IPS-18c (cell line): Measurements from ENCODE around the gene CCN2.
"Not testable (repeated sequence)": the region's sequence is repeated elsewhere in the genome, so short reads cannot be mapped to it uniquely, and the experiment has no call there.

ENCODE experiments used
- H3K4me3 ChIP-seq: 2 replicates; pipeline ENCODE4 v1.7.0; 2013; ENCODE audit warnings: low read depth, mild to moderate bottlenecking, low read length, moderate library complexity; ENCODE audit not compliant: insufficient read depth
- H3K9me3 ChIP-seq: one replicate; pipeline ENCODE4 v1.6.1; 2013; ENCODE audit warnings: mild to moderate bottlenecking, low read length, moderate library complexity; ENCODE audit not compliant: control insufficient read depth, insufficient read depth

Gene CCN2

DNA sequence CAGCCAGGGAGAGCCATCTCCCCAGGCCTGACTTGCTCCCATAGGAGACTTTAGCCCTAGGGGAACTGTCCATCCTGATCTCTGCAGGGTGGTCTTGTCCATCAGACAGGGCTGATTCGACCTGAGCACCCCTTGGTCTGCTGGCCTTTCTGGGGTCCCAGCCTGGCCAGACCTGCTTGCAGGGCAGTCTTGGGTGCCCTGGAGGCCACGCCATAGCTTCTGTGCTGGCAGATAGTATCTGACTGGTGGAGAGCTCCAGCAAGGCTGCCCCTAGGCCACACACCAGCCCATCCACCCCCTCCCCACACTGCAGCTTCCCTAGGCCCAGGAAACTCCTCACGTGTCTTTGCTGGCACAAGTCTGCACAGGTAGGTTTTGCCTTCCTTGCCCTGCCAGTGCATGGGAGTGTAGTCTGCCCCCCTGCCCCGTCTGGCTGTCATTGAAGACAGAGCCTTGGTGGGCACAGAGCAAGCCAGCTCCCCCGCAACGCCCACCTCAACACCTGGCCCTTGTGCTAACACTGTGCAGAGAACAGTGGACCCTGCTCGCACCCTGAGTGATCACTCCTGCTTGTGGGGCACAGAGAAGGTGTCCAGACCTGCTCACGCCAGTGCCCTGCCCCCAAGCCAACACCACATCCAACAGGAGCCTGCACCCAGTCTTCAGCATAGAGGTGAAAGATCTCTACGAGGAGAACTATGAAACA is 32.4 kb downstream of the CCN2 start:
- Histone ChIP-seq H3K4me3 (no peak overlapping the region), H3K9me3 (no peaks in the 10 kb centered on the region)

GRCh38 chr6:131917763-131918649 is 33.2 kb downstream of the CCN2 start:
- Histone ChIP-seq H3K4me3 (no peak overlapping the region), H3K9me3 (no peaks in the 10 kb centered on the region)

DNA sequence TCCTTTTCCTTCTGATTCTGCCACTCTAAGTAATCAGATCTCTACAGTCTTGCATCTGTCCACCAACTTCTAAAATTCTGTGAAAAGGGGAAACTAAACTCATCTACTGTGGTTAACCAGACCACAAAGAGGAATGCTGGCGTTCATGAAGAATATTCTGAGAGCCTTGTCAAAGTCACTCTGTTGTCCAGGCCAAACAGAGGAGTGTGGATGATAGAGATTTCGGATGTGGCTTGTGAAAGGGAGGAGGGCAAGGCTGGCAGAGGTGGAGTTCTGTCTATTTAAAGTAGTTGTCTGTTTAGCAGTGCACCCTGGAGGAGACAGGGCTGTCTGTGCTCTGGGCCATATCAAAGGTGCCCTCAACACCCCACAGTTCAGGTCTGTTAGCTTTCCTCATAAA is 33.9 kb downstream of the CCN2 start:
- Histone ChIP-seq H3K4me3 (no peak overlapping the region), H3K9me3 (no peaks in the 10 kb centered on the region)

DNA sequence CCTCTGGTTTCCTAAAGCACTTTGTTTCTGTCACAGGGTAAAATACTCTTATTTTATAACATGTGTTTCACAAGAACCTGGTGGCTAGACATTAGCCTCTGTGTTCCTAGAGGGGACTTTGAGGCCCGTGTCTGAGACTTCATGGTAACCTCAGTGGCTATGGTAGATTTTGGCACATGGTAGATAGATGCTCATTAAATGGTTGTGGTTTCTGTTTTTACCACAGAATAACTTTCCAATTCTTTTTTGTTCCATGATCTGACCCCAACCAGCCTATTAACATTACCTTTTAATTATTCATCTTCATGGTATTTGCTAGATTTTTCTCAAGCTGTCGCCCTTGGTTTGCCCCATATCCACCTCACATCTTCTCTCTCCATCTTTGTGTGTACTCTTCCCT is 34.3 kb downstream of the CCN2 start:
- H3K9me3 ChIP-seq, result no peaks in the 10 kb centered on the region
- H3K4me3 ChIP-seq, result no peak overlapping the region

GRCh38 chr6:131916091-131916796 is 34.9 kb downstream of the CCN2 start:
- H3K9me3 ChIP-seq, H3K4me3 ChIP-seq: not testable (repeated sequence)

DNA sequence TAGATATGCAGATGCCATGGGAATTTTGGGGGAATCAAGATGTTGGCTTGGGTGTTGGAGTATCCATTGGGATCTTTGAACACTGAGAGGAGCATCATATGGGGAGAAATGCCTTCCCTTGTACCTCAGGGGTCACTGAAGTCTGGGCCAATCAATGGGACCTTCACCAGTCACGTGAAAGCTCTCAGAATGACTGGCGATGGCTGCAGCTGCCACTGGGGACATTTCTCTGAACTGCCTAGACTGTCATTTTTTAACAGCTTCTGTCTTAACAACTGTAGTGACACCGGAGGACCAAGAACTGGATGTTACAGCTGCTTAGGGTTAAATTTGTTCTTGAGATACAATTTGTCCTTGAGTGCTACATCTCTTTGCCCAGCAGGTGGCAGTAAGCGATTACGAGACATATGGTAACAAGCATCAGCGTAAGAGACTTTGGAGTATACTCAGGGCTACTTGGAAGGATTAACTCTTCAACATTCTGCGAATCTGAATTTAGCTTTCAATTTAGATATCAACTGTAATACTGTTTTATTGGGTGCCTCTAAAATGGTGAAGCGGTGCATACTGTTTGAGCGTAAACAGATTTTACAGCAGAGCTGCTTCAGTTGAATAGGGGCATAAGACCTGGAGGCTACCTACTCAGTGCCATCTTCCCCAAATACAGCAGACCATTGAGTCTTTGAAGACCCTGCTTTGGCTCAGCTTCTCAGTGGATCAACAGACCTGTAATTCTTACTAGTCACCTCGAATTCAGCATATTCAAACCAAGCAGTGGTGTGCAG is 36.0 kb downstream of the CCN2 start:
- Histone ChIP-seq H3K9me3 (no peaks in the 10 kb centered on the region), H3K4me3 (no peak overlapping the region)

GRCh38 chr6:131914234-131914633 is 36.9 kb downstream of the CCN2 start:
- H3K4me3 ChIP-seq, result no peak overlapping the region
- no peaks in the 10 kb centered on the region for H3K9me3 ChIP-seq

DNA sequence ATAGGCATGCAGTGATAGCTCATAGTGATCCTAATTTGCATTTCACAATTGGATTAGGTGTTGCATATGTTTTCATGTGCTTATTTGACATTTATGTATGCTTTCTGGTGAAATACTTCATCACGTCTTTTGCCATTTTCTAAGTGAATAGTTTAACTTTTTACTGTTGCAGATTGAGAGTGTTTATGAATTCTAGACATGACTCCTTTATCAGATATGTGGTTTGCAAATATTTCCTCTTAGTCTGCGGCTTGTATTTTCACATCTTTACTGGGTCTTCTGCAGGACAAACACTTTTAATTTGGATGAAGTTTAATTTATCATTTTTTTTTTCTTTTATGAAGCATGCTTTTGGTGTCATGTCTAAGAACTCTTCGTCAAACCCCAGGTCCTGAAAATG is 39.2 kb downstream of the CCN2 start:
- H3K4me3 ChIP-seq, result no peak overlapping the region
- H3K9me3 ChIP-seq, result no peaks in the 10 kb centered on the region

- Histone ChIP-seq H3K4me3 (no peak overlapping the region), H3K9me3 (no peaks in the 10 kb centered on the region)
These were observed 40.2 kb downstream of the CCN2 start for GRCh38 chr6:131910956-131911355.

GRCh38 chr6:131910219-131910589 is 41.0 kb downstream of the CCN2 start:
- H3K4me3 ChIP-seq, result no peak overlapping the region
- H3K9me3 ChIP-seq, result no peaks in the 10 kb centered on the region

DNA sequence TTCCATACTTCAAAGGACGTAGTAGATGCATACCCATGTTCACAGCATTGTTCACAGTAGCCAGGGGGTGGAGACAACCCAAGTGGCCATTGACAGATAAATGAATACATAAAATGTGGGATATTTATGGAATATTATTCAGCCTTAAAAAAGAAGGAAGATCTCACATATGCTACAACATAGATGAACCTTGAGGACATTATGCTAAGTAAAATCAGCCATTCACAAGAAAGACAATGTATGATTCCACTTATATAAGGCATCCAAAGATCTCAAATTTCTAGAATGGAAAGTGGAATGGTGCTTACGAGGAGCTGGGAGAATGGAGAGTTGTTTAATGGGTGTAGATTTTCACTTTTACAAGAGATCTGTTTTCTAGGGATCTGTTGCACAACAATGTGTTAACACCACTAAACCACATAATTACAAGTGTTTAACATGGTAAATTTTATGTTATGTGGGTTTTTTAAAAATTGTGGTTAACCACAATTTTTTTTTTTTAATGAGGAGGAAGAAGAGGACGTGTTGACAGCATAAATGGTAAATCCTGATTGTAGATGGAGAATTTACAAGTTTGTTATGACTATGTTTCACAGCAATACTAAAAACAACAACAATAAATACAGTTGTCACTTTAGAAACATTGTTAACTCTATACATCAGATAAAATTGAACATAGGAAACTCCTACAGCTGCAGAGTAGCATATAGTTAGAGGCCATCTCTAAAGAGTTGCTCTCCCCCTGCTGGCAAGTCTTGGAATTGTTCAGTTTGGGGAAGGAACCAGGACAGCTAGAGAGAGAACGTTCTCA is 41.6 kb downstream of the CCN2 start:
- Histone ChIP-seq H3K4me3 (no peak overlapping the region), H3K9me3 (no peaks in the 10 kb centered on the region)

DNA sequence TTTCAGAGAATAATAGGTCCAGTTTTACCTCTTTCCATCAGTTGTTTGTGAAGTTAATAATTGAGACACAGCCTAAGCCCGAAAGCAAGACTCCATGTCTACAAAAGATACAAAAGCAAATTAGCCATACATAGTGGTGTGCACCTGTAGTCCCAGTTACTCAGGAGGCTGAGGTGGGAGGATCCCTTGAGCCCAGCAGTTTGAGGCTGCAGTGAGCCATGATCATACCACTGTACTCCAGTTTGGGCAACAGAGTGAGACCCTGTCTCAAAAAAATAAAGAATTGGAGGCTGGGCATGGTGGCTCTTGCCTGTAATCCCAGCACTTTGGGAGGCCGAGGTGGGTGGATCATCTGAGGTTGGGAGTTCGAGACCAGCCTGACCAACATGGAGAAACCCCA is 42.4 kb downstream of the CCN2 start:
- H3K4me3 ChIP-seq, H3K9me3 ChIP-seq: not testable (repeated sequence)

- H3K9me3 ChIP-seq, result not testable (repeated sequence)
- peak overlapping the region; percentile 40 for H3K4me3 ChIP-seq
These were observed 47.4 kb downstream of the CCN2 start for GRCh38 chr6:131903734-131904133.

- not testable (repeated sequence) for H3K4me3 ChIP-seq, H3K9me3 ChIP-seq
These were observed 49.8 kb downstream of the CCN2 start for GRCh38 chr6:131901326-131901873.

- Histone ChIP-seq H3K4me3 (no peak overlapping the region), H3K9me3 (no peaks in the 10 kb centered on the region)
These were observed 50.9 kb downstream of the CCN2 start for GRCh38 chr6:131900231-131900630.

GRCh38 chr6:131898718-131899117 is 52.5 kb downstream of the CCN2 start:
- no peak overlapping the region for H3K4me3 ChIP-seq

More at GRCh38 chr6:131898718-131899117, 52.5 kb downstream of the CCN2 start:
- H3K9me3 ChIP-seq, result no peaks in the 10 kb centered on the region
